Measurements from ENCODE around the gene PIK3R2.

Gene PIK3R2

GRCh38 chr19:18126097-18126496, 26.9 kb upstream of the PIK3R2 start:
- no peak for DNase-seq

DNA sequence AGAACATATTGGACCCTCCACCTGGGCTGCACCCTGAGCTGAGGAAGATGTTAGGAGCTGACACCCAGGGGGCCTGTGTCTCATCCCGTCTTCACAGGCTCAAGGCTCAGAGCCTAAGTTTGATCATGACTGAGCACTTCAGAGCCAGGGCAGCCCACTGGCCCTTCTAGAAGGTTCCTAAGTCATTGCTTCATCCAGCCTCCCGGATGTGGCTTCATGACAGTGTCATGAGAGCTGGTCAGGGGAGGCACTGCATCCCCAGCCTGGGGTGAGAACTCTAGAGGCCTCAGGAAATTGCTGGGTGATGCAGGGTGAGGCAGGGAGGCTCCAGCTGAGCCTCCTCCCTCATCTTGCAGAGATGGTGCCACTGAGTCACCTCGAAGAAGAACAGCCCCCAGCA, 24.9 kb upstream of the PIK3R2 start:
- peak in 1 of 5 donors; percentile 69 for DNase-seq

GRCh38 chr19:18128805-18129204, 24.2 kb upstream of the PIK3R2 start:
- DNase-seq: no peak

DNA sequence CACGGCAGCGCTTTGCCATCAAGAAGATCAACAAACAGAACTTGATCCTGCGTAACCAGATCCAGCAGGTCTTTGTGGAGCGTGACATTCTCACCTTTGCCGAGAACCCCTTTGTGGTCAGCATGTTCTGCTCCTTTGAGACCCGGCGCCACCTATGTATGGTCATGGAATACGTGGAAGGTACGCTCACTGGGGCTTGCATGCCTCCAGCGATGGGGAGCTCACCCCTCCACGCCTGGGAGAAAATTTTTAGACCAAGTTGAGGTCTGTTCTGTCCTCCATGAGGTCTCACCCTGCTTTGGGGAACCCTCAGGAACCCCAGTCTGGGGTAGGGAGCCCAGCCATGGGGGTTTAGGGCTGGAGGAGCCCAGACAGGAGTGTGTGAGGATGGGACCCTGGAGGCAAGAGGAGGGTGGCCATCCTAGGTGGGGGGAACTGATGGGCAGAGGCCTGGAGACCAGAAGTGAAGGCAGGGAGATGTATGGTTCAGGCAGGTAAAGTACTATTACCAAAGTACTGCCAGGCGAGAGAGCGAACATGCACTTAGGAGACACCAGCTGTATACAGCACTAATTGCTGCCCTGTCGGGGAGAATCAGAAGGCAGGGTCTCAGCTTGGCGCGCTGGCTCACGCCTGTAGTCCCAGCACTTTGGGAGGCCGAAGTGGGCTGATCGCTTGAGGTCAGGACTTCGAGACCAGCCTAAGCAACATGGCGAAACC, 22.3 kb upstream of the PIK3R2 start:
- DNase-seq: no peak

GRCh38 chr19:18131841-18132596, 20.9 kb upstream of the PIK3R2 start:
- DNase-seq: no peak

GRCh38 chr19:18135712-18136584, 17.0 kb upstream of the PIK3R2 start:
- DNase-seq: no peak

DNA sequence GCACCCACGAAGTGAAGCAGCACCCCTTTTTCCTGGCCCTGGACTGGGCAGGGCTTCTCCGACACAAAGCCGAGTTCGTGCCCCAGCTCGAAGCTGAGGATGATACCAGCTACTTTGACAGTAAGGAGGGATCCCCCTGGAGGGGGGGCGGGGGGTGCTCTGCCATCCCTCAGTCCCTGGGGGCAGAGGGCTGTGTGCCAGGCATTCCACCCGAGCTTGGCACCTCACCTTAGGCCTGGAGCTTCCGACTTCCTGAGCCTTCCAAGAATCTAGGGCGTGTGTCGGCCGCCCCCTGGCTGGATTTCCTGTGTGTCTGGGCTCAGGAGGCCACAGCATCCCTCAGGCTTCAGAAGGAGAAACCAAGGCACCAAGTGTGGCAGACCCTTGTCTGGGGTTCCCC, 15.7 kb upstream of the PIK3R2 start:
- DNase-seq: no peak

DNA sequence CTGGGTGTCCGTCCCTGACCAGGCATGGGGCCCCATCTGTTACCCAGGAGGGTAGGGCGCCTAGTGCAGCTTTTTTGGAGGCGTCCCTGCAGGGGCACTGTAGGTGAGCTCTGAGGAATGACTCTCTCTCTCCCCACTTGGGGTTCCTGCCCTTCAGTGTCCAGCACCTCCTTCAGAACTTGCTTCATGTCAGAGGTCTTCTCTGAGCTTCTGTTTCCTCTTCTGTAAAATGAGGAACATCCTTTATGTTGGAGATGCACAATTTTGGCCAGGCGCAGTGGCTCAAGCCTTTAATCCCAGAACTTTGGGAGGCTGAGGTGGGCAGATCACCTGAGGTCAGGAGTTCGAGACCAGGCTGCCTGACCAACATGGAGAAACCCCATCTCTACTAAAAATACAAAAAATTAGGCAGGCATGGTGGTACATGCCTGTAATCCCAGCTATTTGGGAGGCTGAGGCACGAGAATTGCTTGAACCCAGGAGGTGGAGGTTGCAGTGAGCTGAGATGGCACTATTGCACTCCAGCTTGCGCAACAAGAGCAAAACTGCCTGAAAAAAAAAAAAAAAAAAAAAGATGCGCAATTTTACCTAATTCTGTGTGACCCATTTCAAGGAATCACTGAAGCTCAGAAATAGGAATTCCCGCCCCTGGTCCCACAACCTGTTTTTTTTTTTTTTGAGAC, 15.2 kb upstream of the PIK3R2 start:
- no peak for DNase-seq

GRCh38 chr19:18140473-18140872, 12.5 kb upstream of the PIK3R2 start:
- DNase-seq: no peak

- DNase-seq: no peak
Observed at GRCh38 chr19:18141031-18141430, 11.9 kb upstream of the PIK3R2 start.

DNA sequence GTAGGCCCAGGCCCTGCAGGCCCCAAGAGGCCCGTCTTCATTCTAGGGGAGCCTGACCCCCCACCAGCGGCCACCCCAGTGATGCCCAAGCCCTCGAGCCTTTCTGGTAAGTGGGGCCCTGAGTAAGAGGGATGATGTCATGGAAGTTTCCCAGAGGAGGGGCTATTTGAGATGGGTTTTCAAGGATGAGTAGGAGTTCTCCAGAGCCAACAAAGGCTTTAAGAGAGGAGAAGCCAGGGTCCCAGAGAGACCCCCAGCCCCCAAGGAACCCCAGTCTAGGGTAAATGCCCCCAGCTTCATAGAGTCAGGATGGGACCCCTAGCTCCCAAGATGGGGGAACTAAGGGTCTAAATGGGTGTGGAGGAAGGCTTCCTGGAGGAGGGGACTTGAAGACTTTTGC, 9.1 kb upstream of the PIK3R2 start:
- no peak for DNase-seq

DNA sequence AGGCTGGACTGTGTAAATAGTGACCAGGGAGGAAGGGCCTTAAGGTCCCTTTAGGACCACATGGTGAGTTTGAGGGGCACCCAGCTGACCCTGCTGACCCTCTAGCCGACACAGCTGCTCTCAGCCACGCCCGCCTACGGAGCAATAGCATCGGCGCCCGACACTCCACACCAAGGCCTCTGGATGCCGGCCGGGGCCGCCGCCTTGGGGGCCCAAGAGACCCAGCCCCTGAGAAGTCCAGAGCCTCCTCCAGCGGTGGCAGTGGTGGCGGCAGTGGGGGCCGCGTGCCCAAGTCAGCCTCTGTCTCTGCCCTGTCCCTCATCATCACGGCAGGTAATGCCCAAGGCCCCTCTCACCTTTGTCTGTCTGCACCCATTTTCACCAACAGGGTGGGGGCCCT, 8.6 kb upstream of the PIK3R2 start:
- no peak for DNase-seq

DNA sequence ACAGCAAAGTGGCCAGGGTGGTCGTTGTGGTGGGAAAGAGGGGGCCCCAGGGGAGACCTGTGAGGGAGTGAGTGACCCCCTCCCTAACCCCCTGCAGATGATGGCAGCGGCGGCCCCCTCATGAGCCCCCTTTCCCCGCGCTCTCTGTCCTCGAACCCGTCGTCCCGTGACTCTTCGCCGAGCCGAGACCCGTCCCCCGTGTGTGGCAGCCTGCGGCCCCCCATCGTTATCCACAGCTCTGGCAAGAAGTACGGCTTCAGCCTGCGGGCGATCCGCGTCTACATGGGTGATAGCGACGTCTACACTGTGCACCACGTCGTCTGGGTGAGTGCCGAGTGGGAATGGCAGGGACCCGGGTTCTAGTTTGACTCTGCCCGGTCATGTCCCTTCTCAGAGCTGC, 8.1 kb upstream of the PIK3R2 start:
- DNase-seq: no peak

DNA sequence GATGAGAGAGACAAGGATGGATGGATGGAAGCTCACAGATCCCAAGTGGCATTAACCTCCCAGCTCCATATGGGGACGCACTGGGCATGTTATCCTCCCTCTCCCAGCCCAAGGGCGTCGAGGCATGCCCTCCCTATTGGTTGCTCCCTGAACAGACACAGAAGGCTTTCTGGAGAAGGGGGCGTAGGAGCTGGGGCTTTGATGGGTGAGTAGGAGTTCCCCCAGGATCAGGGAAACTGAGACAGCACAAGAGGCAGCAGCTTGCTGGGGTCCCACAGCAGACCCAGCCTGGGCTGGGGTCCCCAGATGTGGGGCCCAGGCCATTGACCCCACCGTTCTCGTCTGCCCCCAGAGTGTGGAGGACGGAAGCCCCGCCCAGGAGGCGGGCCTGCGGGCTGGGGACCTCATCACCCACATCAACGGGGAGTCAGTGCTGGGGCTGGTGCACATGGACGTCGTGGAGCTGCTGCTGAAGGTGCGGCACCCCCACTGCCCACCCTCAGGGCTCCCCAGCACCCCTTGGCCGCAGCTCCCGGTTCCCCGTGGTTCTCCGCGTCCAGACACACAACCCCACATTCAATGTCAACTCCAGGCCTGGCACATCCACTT, 7.5 kb upstream of the PIK3R2 start:
- no peak for DNase-seq

- no peak for DNase-seq
Observed at GRCh38 chr19:18147396-18147795, 5.6 kb upstream of the PIK3R2 start.

DNA sequence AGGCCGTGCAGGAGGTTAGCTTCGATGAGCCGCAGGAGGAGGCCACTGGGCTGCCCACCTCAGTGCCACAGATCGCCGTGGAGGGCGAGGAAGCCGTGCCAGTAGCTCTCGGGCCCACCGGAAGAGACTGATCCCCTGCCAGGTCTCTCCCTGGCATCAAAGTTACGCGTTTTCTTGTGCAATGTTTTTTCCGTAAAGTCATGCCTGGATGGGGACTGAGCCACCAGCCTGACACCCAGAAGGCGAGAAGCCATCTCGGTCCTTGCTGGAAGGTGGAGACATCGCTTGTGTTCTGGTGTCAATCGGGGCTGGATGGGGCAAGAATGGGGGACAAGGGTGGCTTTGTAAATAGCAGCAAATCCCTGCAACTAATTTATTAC, 3.4 kb upstream of the PIK3R2 start:
- no peak for DNase-seq

DNA sequence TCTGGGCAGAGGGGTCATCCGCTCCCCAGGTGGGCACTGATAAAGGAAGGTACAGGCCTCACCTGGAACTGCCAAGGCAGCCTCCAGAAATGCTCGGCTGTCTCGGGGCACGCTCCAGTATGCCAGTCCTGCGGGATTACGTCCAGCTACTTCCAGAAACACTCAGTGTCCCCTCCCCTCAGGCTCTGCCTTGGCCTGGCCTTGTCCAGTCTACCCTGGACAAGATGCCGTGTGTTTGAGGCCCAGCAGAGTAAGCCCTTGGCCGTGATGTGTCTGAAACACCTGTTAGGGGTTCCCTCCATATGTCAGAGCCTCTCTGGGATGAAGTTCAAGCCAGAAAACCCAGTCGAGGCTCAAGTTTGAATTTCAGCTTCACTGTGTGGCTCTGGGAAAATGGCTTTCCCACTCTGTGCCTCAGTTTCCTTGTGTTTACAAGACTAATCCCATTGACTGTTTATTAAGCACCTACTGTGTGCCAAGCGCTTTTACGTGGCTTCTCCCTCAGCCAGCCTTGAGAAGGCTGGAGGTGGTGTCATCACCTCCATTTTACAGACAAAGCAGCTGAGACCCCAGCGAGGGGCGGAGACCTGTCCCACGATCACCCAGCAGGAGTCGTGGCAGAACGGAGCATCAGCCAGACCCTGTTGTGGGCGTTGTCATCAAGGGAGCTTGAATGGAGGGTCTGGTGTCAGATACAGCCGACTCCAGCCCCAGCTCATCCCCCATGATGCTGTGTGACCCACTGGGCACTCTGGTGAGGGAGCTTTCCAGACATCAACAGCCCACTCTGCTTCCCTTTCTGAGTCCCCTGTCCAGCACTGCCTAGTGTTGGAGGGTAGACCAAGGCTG, 2.0 kb upstream of the PIK3R2 start:
- no peak for DNase-seq

- DNase-seq: peak; percentile 91 to 98 (median 95)
Observed at GRCh38 chr19:18152442-18152816, 534 bp upstream of the PIK3R2 start.

DNA sequence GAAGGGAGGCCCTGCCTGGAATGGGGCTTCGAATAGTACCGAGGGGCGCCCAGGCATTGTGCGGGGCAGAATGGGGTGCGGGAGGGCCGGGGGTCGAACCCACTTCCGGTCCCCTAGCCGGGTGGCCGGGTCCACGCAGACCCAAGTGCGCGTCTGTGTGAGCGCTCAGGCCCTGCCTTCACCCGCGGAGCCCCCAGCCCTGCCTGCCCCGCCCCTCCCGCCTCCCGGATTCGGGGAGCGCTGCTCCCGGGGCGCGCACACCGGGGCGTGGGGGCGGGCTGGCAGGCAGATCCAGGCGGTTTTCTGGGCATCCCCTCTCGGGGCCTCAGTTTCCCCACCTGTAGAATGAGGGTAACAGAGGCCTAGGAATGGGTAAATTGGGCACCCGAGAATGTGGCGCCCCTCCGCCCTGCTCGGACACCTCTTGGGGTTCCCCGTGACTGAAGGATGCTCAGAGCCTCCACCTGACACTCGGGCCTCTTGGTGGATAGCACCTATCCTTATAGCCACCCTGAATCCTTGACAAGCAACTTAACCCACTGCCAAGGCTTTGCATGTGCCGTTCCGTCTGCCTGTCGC, 682 bp downstream of the PIK3R2 start:
- DNase-seq: peak in 2 of 5 donors; percentile 24 to 45

DNA sequence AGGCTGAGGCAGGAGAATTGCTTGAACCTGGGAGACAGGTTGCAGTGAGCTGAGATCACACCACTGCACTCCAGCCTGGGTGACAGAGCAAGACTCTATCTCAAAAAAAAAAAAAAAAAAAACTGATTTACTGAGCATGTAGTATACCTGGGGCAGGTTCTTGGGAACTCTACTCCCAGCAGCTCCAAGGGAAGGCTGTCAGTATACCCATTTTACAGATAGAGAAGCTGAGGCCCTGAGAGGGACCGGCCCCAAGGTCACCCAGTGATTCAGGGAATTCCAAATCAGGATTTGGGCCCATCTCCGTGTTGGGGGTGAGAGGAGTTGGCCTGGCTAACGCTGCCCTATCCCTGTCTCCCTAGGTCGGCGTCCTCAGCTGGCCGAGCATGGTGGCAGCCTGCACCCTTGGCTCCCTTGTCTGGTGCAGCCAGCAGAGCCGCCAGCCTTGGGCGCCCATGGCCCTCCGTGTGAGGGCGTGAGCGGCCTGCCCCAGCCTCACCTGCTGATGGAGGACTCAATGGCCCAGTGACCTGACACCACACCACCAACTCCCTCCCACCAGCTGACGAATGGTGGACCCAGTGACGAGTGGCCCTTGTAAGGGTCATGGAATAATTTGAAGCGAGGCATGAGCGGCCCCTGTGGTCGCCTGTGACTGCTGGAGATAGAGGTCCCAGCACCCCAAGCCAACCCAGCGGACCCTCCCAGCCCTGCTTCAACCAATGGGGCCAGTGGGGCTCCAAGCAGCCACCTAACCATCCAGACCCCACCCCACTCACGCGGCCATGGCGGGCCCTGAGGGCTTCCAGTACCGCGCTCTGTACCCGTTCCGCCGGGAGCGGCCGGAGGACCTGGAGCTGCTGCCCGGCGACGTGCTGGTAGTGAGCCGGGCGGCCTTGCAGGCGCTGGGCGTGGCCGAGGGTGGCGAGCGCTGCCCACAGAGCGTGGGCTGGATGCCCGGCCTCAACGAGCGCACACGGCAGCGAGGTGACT, 2.4 kb downstream of the PIK3R2 start:
- no peak for DNase-seq

Measured in T-helper 1 cell (primary cell).